Measurements from ENCODE around the gene GOLM1.

DNA sequence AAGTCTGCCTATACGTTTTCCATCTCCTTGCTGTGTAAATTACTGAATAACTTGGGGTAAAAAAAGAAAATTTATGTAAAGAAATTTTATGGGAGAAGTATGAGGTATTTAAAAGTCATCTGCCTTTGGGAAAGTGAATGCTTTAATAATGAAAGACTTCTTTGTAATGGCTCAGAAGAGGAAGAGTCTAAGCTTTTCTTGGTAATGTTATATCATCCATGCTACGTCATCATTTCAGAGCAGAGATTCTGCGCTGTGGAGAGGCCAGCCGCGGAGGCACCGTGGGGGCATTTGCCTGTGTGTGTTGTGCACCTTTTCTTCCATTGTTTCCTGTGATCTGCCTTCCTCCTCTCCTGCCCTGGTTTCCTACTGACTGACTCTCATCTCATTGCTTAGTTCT, 78.2 kb downstream of the GOLM1 start:
- TF ChIP-seq, protein P1, sequence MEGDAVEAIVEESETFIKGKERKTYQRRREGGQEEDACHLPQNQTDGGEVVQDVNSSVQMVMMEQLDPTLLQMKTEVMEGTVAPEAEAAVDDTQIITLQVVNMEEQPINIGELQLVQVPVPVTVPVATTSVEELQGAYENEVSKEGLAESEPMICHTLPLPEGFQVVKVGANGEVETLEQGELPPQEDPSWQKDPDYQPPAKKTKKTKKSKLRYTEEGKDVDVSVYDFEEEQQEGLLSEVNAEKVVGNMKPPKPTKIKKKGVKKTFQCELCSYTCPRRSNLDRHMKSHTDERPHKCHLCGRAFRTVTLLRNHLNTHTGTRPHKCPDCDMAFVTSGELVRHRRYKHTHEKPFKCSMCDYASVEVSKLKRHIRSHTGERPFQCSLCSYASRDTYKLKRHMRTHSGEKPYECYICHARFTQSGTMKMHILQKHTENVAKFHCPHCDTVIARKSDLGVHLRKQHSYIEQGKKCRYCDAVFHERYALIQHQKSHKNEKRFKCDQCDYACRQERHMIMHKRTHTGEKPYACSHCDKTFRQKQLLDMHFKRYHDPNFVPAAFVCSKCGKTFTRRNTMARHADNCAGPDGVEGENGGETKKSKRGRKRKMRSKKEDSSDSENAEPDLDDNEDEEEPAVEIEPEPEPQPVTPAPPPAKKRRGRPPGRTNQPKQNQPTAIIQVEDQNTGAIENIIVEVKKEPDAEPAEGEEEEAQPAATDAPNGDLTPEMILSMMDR (IDR thresholded peaks at IDR 0.05) = no peak
- no peak for TF ChIP-seq POLR2A (IDR thresholded peaks at IDR 0.05)
